ENCODE data around the gene FGF13. TPM values are rescaled to one million over a fixed set of nuclear protein-coding genes. Genes with fewer than 3 reads are reported as not detected.

Gene FGF13
- total RNA-seq, 1 experiment from 2014 or later, result 17.1 TPM

GRCh38 chrX:138692591-138692990 lies 18.9 kb downstream of the FGF13 start:
- H3K56ac ChIP-seq (ENCODE audit: insufficient read length, low read depth, low read length), result no peak overlapping the region
- H3T11ph ChIP-seq (ENCODE audit: low read length), result no peak overlapping the region
- H2BK5ac ChIP-seq (ENCODE audit: insufficient read length, low read length), result no peak overlapping the region
- H3K4me2 ChIP-seq (ENCODE audit: insufficient read depth, insufficient read length, low read length), result no peak overlapping the region
- TF ChIP-seq CTCF (conservative IDR thresholded peaks at IDR 0.05), result no peak
- no peaks in the 10 kb centered on the region for H3K4me1 ChIP-seq (ENCODE audit: insufficient read depth, low read length)
- no peak overlapping the region for H2BK120ac ChIP-seq (ENCODE audit: low read depth, low read length, poor library complexity, severe bottlenecking)
- H3K23me2 ChIP-seq (ENCODE audit: insufficient read length, low read depth, low read length, poor library complexity, severe bottlenecking), result no peaks in the 10 kb centered on the region
- no peak overlapping the region for H4K91ac ChIP-seq (ENCODE audit: insufficient read length, low read depth, low read length)
- H2BK15ac ChIP-seq (ENCODE audit: low read depth, low read length), result no peak overlapping the region
- H3K18ac ChIP-seq (ENCODE audit: insufficient read length, low read depth, low read length), result no peak overlapping the region
- H3K27ac ChIP-seq (ENCODE audit: insufficient read length, low read depth, low read length), result no peak overlapping the region
- no peak overlapping the region for H3K14ac ChIP-seq (ENCODE audit: insufficient read depth, low read length)
- no peaks in the 10 kb centered on the region for H3K79me1 ChIP-seq (ENCODE audit: insufficient read depth, low read depth, low read length, poor library complexity, severe bottlenecking)
- H3K27me3 ChIP-seq (ENCODE audit: insufficient read depth, low read length), result no peaks in the 10 kb centered on the region
- H2AK5ac ChIP-seq (ENCODE audit: insufficient read length, low read length), result no peak overlapping the region
- Mint-ChIP-seq H3K27me3 (ENCODE audit: low read depth) (no peaks in the 10 kb centered on the region), H3K4me1 (peaks cover 3 to 5% of the 10 kb centered on the region in 2 experiments; a peak in 2 of 4 replicates), H3K9me3 (peaks cover 0 to 29% of the 10 kb centered on the region in 2 experiments; a peak in 2 of 5 replicates), H3K36me3 (ENCODE audit: insufficient read depth in 1 of 3, low read depth in 3 of 3) (peaks cover 0 to 10% (median 0%) of the 10 kb centered on the region in 3 experiments; a peak in 2 of 7 replicates), H3K27ac (0 out of 7 replicates have a peak overlapping the region, but pooled peaks of 2 of the 3 experiments have one; percentile 25 to 39), H3K4me3 (no peak overlapping the region)
- H4K5ac ChIP-seq (ENCODE audit: insufficient read length, low read depth, low read length), result no peak overlapping the region
- H4K8ac ChIP-seq (replicated peaks; ENCODE audit: insufficient read length, low read depth, low read length), result no peak overlapping the region
- no peaks in the 10 kb centered on the region for H4K20me1 ChIP-seq (ENCODE audit: control insufficient read depth, insufficient read depth, insufficient read length)
- no peak overlapping the region for H3K4ac ChIP-seq (ENCODE audit: low read depth, low read length)
- WGBS (ENCODE audit: extremely low coverage, insufficient read length, low lambda C conversion rate), result no CpG with 5 or more reads among the region's 1 CpG
- H2BK20ac ChIP-seq (ENCODE audit: low read depth, low read length, poor library complexity, severe bottlenecking), result no peak overlapping the region
- H3K9me3 ChIP-seq (ENCODE audit: control insufficient read depth, low read depth, low read length), result no peaks in the 10 kb centered on the region
- H3K79me2 ChIP-seq (ENCODE audit: insufficient read depth, low read length), result no peaks in the 10 kb centered on the region
- H3K9ac ChIP-seq (ENCODE audit: extremely low read depth, insufficient read length, low read length), result no peak overlapping the region
- H2AFZ ChIP-seq (ENCODE audit: low read length), result no peak overlapping the region
- H3K23ac ChIP-seq (ENCODE audit: insufficient read length, low read depth, low read length), result no peak overlapping the region
- no peak overlapping the region for H2BK12ac ChIP-seq (ENCODE audit: insufficient read length, low read depth, low read length)
- no peak for DNase-seq
